Measurements from ENCODE around the gene SCGB2A2. TPM values are rescaled to one million over a fixed set of nuclear protein-coding genes. Genes with fewer than 3 reads are reported as not detected.
A peak's percentile ranks its signal among the peaks of the same experiment; 100 is the strongest.

SCGB2A2 gene
- polyA plus RNA-seq (2012; rRNA removed): not detected in 2 replicates
- polyA plus RNA-seq (2012; cell fraction: cytosol; rRNA removed): not detected in 2 replicates
- not detected in 2 replicates for polyA plus RNA-seq (2012; cell fraction: nucleus; rRNA removed)

DNA sequence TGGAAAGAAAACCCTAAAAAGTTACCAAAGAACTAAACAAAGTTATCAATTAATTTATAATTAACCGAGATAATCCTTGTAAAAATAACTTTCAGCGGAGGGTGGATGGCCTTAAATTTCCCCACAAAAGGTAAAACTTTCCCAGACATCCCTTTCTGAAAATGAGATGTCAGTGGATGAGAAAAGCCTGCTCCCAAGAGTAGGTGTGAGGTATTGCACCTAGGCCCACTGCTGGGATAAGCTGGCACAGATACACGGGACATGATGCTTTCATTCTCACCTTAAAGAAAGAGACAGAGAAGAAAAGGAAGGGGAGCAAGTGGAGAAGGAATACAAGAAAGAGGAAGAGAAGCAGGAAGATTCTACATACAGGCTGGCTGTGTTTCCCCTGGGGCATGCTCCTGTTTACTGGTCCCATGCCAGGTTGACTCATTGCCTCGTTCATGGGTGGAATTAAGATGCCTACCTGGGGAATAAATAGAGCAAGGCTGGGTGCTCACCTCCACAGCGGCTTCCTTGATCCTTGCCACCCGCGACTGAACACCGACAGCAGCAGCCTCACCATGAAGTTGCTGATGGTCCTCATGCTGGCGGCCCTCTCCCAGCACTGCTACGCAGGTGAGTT lies at the start of gene SCGB2A2:
Gene SCGB2A2, plus strand, starts transcription at position 505 of the 625 bp plus-strand sequence. Its CDS starts 59 bp downstream, at position 564.
- 13% methylated on average over 4 of the region's 10 CpGs for WGBS (ENCODE audit: low lambda C conversion rate)
- Histone ChIP-seq H3K4me2 (no peak within 1 kb of the TSS), H3K9ac (no peak within 1 kb of the TSS), H3K36me3 (replicated peaks in 1 of 2; ENCODE audit: control insufficient read depth in 1 of 2, insufficient read depth in 2 of 2, low read length in 1 of 2) (no peaks in the 10 kb centered on the region), H3K4me3 (ENCODE audit: low read depth in 2 of 2, low read length in 1 of 2) (no peak within 1 kb of the TSS), H3K27ac (ENCODE audit: low read depth in 2 of 2, low read length in 1 of 2) (no peak within 1 kb of the TSS), H3K27me3 (ENCODE audit: insufficient read depth) (no peaks in the 10 kb centered on the region; the same call in 1 of the 2 replicates), H4K20me1 (ENCODE audit: insufficient read depth) (no peaks in the 10 kb centered on the region), H3K9me2 (no peaks in the 10 kb centered on the region), H2AFZ (ENCODE audit: low read depth) (no peak within 1 kb of the TSS), H3F3A (replicated peaks; ENCODE audit: insufficient read depth) (no peaks in the 10 kb centered on the region), H3K79me2 (ENCODE audit: insufficient read depth) (no peaks in the 10 kb centered on the region), H3K9me3 (no peaks in the 10 kb centered on the region), H3K4me1 (ENCODE audit: control insufficient read depth in 1 of 2, insufficient read depth in 2 of 2, low read depth in 1 of 2, low read length in 1 of 2) (no peaks in the 10 kb centered on the region)
- ChIA-PET CTCF (interaction anchor here (0.8 kb wide), 1 partner anchor 273 kb away, joined by 3 read pairs; no protein-coding TSS in a partner anchor), POLR2A (no interaction called here)
- TF ChIP-seq TCF12 (IDR thresholded peaks at IDR 0.05) (no peak), GABPA (IDR thresholded peaks at IDR 0.05; ENCODE audit: low read depth) (no peak), FOSL2 (IDR thresholded peaks at IDR 0.05; ENCODE audit: borderline replicate concordance, low read depth) (no peak), RAD21 (IDR thresholded peaks at IDR 0.05; ENCODE audit: low read length) (peak; percentile 5; the same call in 1 of the 2 replicates)
- TF ChIP-seq, protein P1, sequence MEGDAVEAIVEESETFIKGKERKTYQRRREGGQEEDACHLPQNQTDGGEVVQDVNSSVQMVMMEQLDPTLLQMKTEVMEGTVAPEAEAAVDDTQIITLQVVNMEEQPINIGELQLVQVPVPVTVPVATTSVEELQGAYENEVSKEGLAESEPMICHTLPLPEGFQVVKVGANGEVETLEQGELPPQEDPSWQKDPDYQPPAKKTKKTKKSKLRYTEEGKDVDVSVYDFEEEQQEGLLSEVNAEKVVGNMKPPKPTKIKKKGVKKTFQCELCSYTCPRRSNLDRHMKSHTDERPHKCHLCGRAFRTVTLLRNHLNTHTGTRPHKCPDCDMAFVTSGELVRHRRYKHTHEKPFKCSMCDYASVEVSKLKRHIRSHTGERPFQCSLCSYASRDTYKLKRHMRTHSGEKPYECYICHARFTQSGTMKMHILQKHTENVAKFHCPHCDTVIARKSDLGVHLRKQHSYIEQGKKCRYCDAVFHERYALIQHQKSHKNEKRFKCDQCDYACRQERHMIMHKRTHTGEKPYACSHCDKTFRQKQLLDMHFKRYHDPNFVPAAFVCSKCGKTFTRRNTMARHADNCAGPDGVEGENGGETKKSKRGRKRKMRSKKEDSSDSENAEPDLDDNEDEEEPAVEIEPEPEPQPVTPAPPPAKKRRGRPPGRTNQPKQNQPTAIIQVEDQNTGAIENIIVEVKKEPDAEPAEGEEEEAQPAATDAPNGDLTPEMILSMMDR (IDR thresholded peaks at IDR 0.05): peak; percentile 25; the same call in 1 of the 2 replicates
- DNase-seq: no peak

GRCh38 chr11:62221498-62221897 lies 48.5 kb upstream of the SCGB2A2 start:
- WGBS (ENCODE audit: low lambda C conversion rate): 17% methylated on average over 3 of the region's 3 CpGs
- Histone ChIP-seq H3K4me3 (ENCODE audit: low read depth in 2 of 2, low read length in 1 of 2) (no peak overlapping the region), H4K20me1 (ENCODE audit: insufficient read depth) (no peaks in the 10 kb centered on the region), H3K9me2 (no peaks in the 10 kb centered on the region), H3K9ac (no peak overlapping the region), H3K27ac (ENCODE audit: low read depth in 2 of 2, low read length in 1 of 2) (no peak overlapping the region), H2AFZ (ENCODE audit: low read depth) (no peak overlapping the region), H3K36me3 (replicated peaks in 1 of 2; ENCODE audit: control insufficient read depth in 1 of 2, insufficient read depth in 2 of 2, low read length in 1 of 2) (no peaks in the 10 kb centered on the region), H3K4me1 (ENCODE audit: control insufficient read depth in 1 of 2, insufficient read depth in 2 of 2, low read depth in 1 of 2, low read length in 1 of 2) (no peaks in the 10 kb centered on the region), H3K9me3 (no peaks in the 10 kb centered on the region), H3K4me2 (no peak overlapping the region), H3K27me3 (ENCODE audit: insufficient read depth) (no peaks in the 10 kb centered on the region; the same call in 1 of the 2 replicates), H3F3A (replicated peaks; ENCODE audit: insufficient read depth) (no peaks in the 10 kb centered on the region), H3K79me2 (ENCODE audit: insufficient read depth) (no peaks in the 10 kb centered on the region)
- no peak for DNase-seq
- TF ChIP-seq FOXM1 (IDR thresholded peaks at IDR 0.05; ENCODE audit: low read depth) (no peak), FOXJ3 (CRISPR knock-in tag; IDR thresholded peaks at IDR 0.05) (no peak), SMC3 (IDR thresholded peaks at IDR 0.05; ENCODE audit: low read depth, low read length) (no peak), RCOR1 (IDR thresholded peaks at IDR 0.05; ENCODE audit: low read length) (no peak), ELF1 (IDR thresholded peaks at IDR 0.05) (no peak)
- ChIA-PET CTCF (interaction anchor here (1.0 to 1.6 kb wide), 4 partner anchors 12 to 157 kb away, joined by 3 read pairs; no protein-coding TSS in a partner anchor), POLR2A (no interaction called here)

DNA sequence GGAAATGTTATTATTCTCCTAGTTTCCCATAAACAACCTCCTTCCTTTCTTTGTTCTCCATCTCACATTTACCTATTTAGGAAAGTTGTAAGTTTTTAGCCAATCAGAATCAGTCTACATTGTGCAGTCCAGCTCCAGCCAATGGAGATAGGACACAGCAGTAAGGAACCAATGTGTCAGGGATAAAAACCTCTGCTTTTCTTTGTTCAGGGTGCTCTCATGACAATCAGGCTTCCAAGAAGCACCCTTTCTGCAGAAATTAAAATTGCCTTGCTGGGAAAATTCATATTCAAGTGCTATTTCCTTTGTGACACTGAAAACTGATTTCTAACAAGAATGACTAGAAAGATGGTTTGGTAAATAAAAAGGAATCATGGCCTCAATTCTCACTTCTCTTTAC lies 46.9 kb upstream of the SCGB2A2 start:
- Histone ChIP-seq H3K9me3 (no peaks in the 10 kb centered on the region; the same call in 1 of the 2 replicates), H3K27ac (ENCODE audit: low read depth in 2 of 2, low read length in 1 of 2) (no peak overlapping the region), H3K79me2 (ENCODE audit: insufficient read depth) (no peaks in the 10 kb centered on the region), H4K20me1 (ENCODE audit: insufficient read depth) (no peaks in the 10 kb centered on the region), H3K4me2 (no peak overlapping the region), H3K4me1 (ENCODE audit: control insufficient read depth in 1 of 2, insufficient read depth in 2 of 2, low read depth in 1 of 2, low read length in 1 of 2) (no peaks in the 10 kb centered on the region), H2AFZ (ENCODE audit: low read depth) (no peak overlapping the region), H3K27me3 (ENCODE audit: insufficient read depth) (no peaks in the 10 kb centered on the region), H3K9ac (no peak overlapping the region), H3K36me3 (replicated peaks in 1 of 2; ENCODE audit: control insufficient read depth in 1 of 2, insufficient read depth in 2 of 2, low read length in 1 of 2) (no peaks in the 10 kb centered on the region), H3K4me3 (ENCODE audit: low read depth in 2 of 2, low read length in 1 of 2) (no peak overlapping the region), H3K9me2 (no peaks in the 10 kb centered on the region), H3F3A (replicated peaks; ENCODE audit: insufficient read depth) (no peaks in the 10 kb centered on the region)
- no peak for DNase-seq
- TF ChIP-seq, protein P2, sequence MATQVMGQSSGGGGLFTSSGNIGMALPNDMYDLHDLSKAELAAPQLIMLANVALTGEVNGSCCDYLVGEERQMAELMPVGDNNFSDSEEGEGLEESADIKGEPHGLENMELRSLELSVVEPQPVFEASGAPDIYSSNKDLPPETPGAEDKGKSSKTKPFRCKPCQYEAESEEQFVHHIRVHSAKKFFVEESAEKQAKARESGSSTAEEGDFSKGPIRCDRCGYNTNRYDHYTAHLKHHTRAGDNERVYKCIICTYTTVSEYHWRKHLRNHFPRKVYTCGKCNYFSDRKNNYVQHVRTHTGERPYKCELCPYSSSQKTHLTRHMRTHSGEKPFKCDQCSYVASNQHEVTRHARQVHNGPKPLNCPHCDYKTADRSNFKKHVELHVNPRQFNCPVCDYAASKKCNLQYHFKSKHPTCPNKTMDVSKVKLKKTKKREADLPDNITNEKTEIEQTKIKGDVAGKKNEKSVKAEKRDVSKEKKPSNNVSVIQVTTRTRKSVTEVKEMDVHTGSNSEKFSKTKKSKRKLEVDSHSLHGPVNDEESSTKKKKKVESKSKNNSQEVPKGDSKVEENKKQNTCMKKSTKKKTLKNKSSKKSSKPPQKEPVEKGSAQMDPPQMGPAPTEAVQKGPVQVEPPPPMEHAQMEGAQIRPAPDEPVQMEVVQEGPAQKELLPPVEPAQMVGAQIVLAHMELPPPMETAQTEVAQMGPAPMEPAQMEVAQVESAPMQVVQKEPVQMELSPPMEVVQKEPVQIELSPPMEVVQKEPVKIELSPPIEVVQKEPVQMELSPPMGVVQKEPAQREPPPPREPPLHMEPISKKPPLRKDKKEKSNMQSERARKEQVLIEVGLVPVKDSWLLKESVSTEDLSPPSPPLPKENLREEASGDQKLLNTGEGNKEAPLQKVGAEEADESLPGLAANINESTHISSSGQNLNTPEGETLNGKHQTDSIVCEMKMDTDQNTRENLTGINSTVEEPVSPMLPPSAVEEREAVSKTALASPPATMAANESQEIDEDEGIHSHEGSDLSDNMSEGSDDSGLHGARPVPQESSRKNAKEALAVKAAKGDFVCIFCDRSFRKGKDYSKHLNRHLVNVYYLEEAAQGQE (IDR thresholded peaks at IDR 0.05; ENCODE audit: low read depth, low read length): no peak
- no peak for TF ChIP-seq GATA2 (CRISPR knock-in tag; IDR thresholded peaks at IDR 0.05)
- no peak for TF ChIP-seq MXI1 (IDR thresholded peaks at IDR 0.05; ENCODE audit: low read depth, low read length)
- no peak for TF ChIP-seq JUND (IDR thresholded peaks at IDR 0.05)
- TF ChIP-seq NRF1 (IDR thresholded peaks at IDR 0.05; ENCODE audit: low read depth, low read length): no peak
- no peak for TF ChIP-seq TAF1 (IDR thresholded peaks at IDR 0.05; ENCODE audit: borderline replicate concordance, low read depth, low read length)
- TF ChIP-seq, protein P3, sequence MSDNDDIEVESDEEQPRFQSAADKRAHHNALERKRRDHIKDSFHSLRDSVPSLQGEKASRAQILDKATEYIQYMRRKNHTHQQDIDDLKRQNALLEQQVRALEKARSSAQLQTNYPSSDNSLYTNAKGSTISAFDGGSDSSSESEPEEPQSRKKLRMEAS (IDR thresholded peaks at IDR 0.05; ENCODE audit: low read depth): no peak
- no peak for TF ChIP-seq CHD2 (IDR thresholded peaks at IDR 0.05; ENCODE audit: low read length, partially characterized antibody)
- TF ChIP-seq FOXJ3 (CRISPR knock-in tag; IDR thresholded peaks at IDR 0.05): no peak
- no peak for TF ChIP-seq RAD21 (IDR thresholded peaks at IDR 0.05; ENCODE audit: low read length)
- no peak for TF ChIP-seq ELF1 (IDR thresholded peaks at IDR 0.05)
- ChIA-PET POLR2A (no interaction called here), CTCF (interaction anchor here (0.8 to 1.6 kb wide), 2 partner anchors 14 to 88 kb away, joined by 3 to 5 read pairs; no protein-coding TSS in a partner anchor)
